GM23338 (cell line): ENCODE data around the gene GPC6. TPM values are rescaled to one million over a fixed set of nuclear protein-coding genes. Genes with fewer than 3 reads are reported as not detected.

Experiments used
- ATAC-seq: fragments of 200-7000 bp; cut with Tn5 transposase; 3 replicates; pipeline ENCODE4 v1.9.1; 2020
- DNase-seq: peaks from one replicate; pipeline ENCODE4 v3.0.0-alpha.2; 2015; ENCODE audit warnings: low spot score
- H2AFZ ChIP-seq: fragments of 200-600 bp; sonication (generic); 2 replicates; pipeline ENCODE4 v1.8.0; 2016; ENCODE audit warnings: antibody characterized with exemption, mild to moderate bottlenecking, moderate library complexity
- H3F3A ChIP-seq: fragments of 200-600 bp; sonication (generic); replicated peaks from 2 replicates; pipeline ENCODE4 v1.8.0; 2017; ENCODE audit warnings: antibody characterized with exemption, mixed run types, low read depth
- H3K27ac ChIP-seq: fragments of 200-600 bp; sonication (generic); 2 replicates; pipeline ENCODE4 v1.6.1; 2016; ENCODE audit warnings: low read depth
- H3K27me3 ChIP-seq: fragments of 200-600 bp; sonication (generic); 2 replicates; pipeline ENCODE4 v1.8.0; 2016; ENCODE audit warnings: mild to moderate bottlenecking, mixed run types, moderate library complexity; ENCODE audit not compliant: insufficient read depth
- H3K36me3 ChIP-seq: fragments of 200-600 bp; sonication (generic); 2 replicates; pipeline ENCODE4 v1.8.0; 2016; ENCODE audit warnings: mild to moderate bottlenecking; ENCODE audit not compliant: insufficient read depth
- H3K4me1 ChIP-seq: fragments of 200-600 bp; sonication (generic); 2 replicates; pipeline ENCODE4 v1.8.0; 2016; ENCODE audit warnings: mild to moderate bottlenecking, moderate library complexity; ENCODE audit not compliant: insufficient read depth
- H3K4me2 ChIP-seq: fragments of 200-600 bp; sonication (generic); 2 replicates; pipeline ENCODE4 v1.7.1; 2017; ENCODE audit warnings: mixed run types
- H3K4me3 ChIP-seq: fragments of 200-600 bp; sonication (generic); 2 replicates; pipeline ENCODE4 v1.6.1; 2016; ENCODE audit warnings: mixed run types
- H3K79me2 ChIP-seq: fragments of 200-600 bp; sonication (generic); replicated peaks from 2 replicates; pipeline ENCODE4 v1.8.0; 2017; ENCODE audit warnings: mild to moderate bottlenecking; ENCODE audit not compliant: insufficient read depth
- H3K9me2 ChIP-seq: fragments of 200-600 bp; sonication (generic); 2 replicates; pipeline ENCODE4 v1.8.0; 2017; ENCODE audit not compliant: insufficient read depth
- H4K20me1 ChIP-seq: fragments of 200-600 bp; sonication (generic); replicated peaks from 2 replicates; pipeline ENCODE4 v1.8.0; 2017; ENCODE audit warnings: mild to moderate bottlenecking; ENCODE audit not compliant: insufficient read depth
- H3K27ac Mint-ChIP-seq: 2 replicates; pipeline ENCODE4 v1.8.0; 2020; ENCODE audit warnings: inconsistent platforms, mild to moderate bottlenecking, moderate library complexity, mixed read lengths
- H3K27me3 Mint-ChIP-seq: 3 replicates; pipeline ENCODE4 v1.8.0; 2022; ENCODE audit warnings: low read depth, mild to moderate bottlenecking, moderate library complexity, mixed read lengths, inconsistent platforms; ENCODE audit not compliant: insufficient read depth, poor library complexity
- H3K36me3 Mint-ChIP-seq: 3 replicates; pipeline ENCODE4 v1.8.0; 2021; ENCODE audit warnings: low read depth, mild to moderate bottlenecking, inconsistent platforms, moderate library complexity, mixed read lengths
- H3K4me1 Mint-ChIP-seq: 3 replicates; pipeline ENCODE4 v1.8.0; 2020; ENCODE audit warnings: mild to moderate bottlenecking, inconsistent platforms, mixed read lengths
- H3K4me3 Mint-ChIP-seq: 3 replicates; pipeline ENCODE4 v1.8.0; 2021; ENCODE audit warnings: moderate library complexity, mild to moderate bottlenecking, inconsistent platforms, mixed read lengths
- H3K9me3 Mint-ChIP-seq: 3 replicates; pipeline ENCODE4 v1.8.0; 2020; ENCODE audit warnings: moderate library complexity, mild to moderate bottlenecking, inconsistent platforms, mixed read lengths
- CREB1 ChIP-seq: fragments of 250-450 bp; sonication (Bioruptor Pico); IDR thresholded peaks from 2 replicates; pipeline ENCODE4 v1.5.0; 2020; ENCODE audit warnings: low read depth, mild to moderate bottlenecking, moderate library complexity
- CTCF ChIP-seq, 2 experiments: fragments of 200-600 bp in 1 of 2; sonication (generic) in 1 of 2; conservative IDR thresholded peaks; 2 replicates each; pipeline versions ENCODE4 v1.5.1 to v1.6.1; 2016 to 2017; ENCODE audit warnings: antibody characterized with exemption in 2 of 2, low read depth in 2 of 2, mild to moderate bottlenecking in 2 of 2, moderate library complexity in 1 of 2
- ETS1 ChIP-seq: IDR thresholded peaks from 2 replicates; pipeline ENCODE4 v1.6.1; 2016; ENCODE audit warnings: antibody characterized with exemption
- EZH2 ChIP-seq: fragments of 200-600 bp; sonication (generic); IDR thresholded peaks from one replicate; pipeline ENCODE4 v1.8.0; 2017; ENCODE audit warnings: antibody characterized with exemption, mild to moderate bottlenecking, low read depth; ENCODE audit not compliant: unreplicated experiment
- EZH2phosphoT487 ChIP-seq: fragments of 200-600 bp; sonication (generic); IDR thresholded peaks from one replicate; pipeline ENCODE4 v1.8.1; 2018; ENCODE audit warnings: antibody characterized with exemption; ENCODE audit not compliant: unreplicated experiment
- JUNB ChIP-seq: IDR thresholded peaks from one replicate; pipeline ENCODE4 v1.6.1; 2016; ENCODE audit warnings: antibody characterized with exemption; ENCODE audit not compliant: unreplicated experiment
- NANOG ChIP-seq: IDR thresholded peaks from 2 replicates; pipeline ENCODE4 v1.6.1; 2016; ENCODE audit warnings: antibody characterized with exemption, borderline replicate concordance
- POLR2AphosphoS5 ChIP-seq: IDR thresholded peaks from 2 replicates; pipeline ENCODE4 v1.6.1; 2016; ENCODE audit warnings: antibody characterized with exemption, low read depth
- REST ChIP-seq: IDR thresholded peaks from one replicate; pipeline ENCODE4 v1.6.1; 2018; ENCODE audit warnings: antibody characterized with exemption; ENCODE audit not compliant: unreplicated experiment
- STAT1 ChIP-seq: IDR thresholded peaks from one replicate; pipeline ENCODE4 v1.6.1; 2016; ENCODE audit warnings: antibody characterized with exemption; ENCODE audit not compliant: unreplicated experiment
- ZNF114 ChIP-seq: fragments of 250-450 bp; sonication (Bioruptor Pico); IDR thresholded peaks from 2 replicates; pipeline ENCODE4 v1.5.0; 2020; ENCODE audit warnings: mild to moderate bottlenecking, moderate library complexity
- ZNF331 ChIP-seq: fragments of 250-450 bp; sonication (Bioruptor Pico); IDR thresholded peaks from 2 replicates; pipeline ENCODE4 v1.5.0; 2020; ENCODE audit warnings: low read depth, mild to moderate bottlenecking, moderate library complexity
- ZNF462 ChIP-seq: fragments of 250-450 bp; sonication (Bioruptor Pico); IDR thresholded peaks from 2 replicates; pipeline ENCODE4 v1.5.0; 2020; ENCODE audit warnings: mild to moderate bottlenecking, moderate library complexity
- polyA plus RNA-seq: library from polyadenylated mRNA; unstranded; fragments of >200 nt; fragmentation: Nextera tagmentation; extraction: Ambion mirVana; gene quantifications from 2 replicates; pipeline ENCODE4 v1.2.1, GENCODE V29; 2016
- total RNA-seq: library from RNA; depleted of rRNA; stranded (reverse); fragments of >200 nt; shearing (Covaris generic); gene quantifications from 2 replicates; pipeline ENCODE4 v1.2.3, GENCODE V29; 2014

The GPC6 gene
- total and polyA plus RNA-seq, 2 experiments from 2014 or later = 6.4 to 28.6 TPM

GRCh38 chr13:93948162-93948922 is 721.7 kb downstream of the GPC6 start:
- TF ChIP-seq NANOG (no peak), EZH2phosphoT487 (no peak), REST (no peak), ZNF114 (CRISPR knock-in tag) (no peak), STAT1 (no peak), CREB1 (CRISPR knock-in tag) (no peak), ZNF462 (CRISPR knock-in tag) (no peak), ZNF331 (no peak), EZH2 (no peak), JUNB (no peak), ETS1 (no peak), CTCF (conservative IDR thresholded peaks at IDR 0.05; ENCODE audit: low read depth in 2 of 2) (no peak), POLR2AphosphoS5 (no peak)
- Histone ChIP-seq H3K27ac (no peak overlapping the region), H3F3A (no peaks in the 10 kb centered on the region), H3K9me2 (no peaks in the 10 kb centered on the region), H3K27me3 (no peaks in the 10 kb centered on the region), H4K20me1 (no peaks in the 10 kb centered on the region), H3K4me3 (no peak overlapping the region), H3K36me3 (no peaks in the 10 kb centered on the region), H2AFZ (no peak overlapping the region), H3K4me2 (no peak overlapping the region), H3K79me2 (no peaks in the 10 kb centered on the region), H3K4me1 (0 out of 2 replicates have a peak, but pooled peaks cover 3% of the 10 kb centered on the region)
- H3K4me1 Mint-ChIP-seq = peaks cover 14% of the 10 kb centered on the region
- peaks cover 4% of the 10 kb centered on the region for H3K27me3 Mint-ChIP-seq
- no peak for DNase-seq
- no peaks in the 10 kb centered on the region for H3K36me3 Mint-ChIP-seq
- H3K4me3 Mint-ChIP-seq = no peak overlapping the region
- no peak for ATAC-seq
- H3K9me3 Mint-ChIP-seq = no peaks in the 10 kb centered on the region
- no peak overlapping the region for H3K27ac Mint-ChIP-seq
